ENCODE results near the gene SLC25A15.

- TF ChIP-seq CTCF (IDR thresholded peaks at IDR 0.05), result no peak
- no peak for TF ChIP-seq POLR2AphosphoS5 (IDR thresholded peaks at IDR 0.05)
- TF ChIP-seq POLR2A (IDR thresholded peaks at IDR 0.05), result no peak
- TF ChIP-seq EP300 (IDR thresholded peaks at IDR 0.05), result no peak
Observed at GRCh38 chr13:40777809-40778175, 11.6 kb upstream of the SLC25A15 start.
